Spleen (tissue), 7 donors: ENCODE data around the gene GNB1.

Experiments used
- CTCF ChIP-seq, 11 experiments: fragments of 200-600 bp in 7 of 11; fragments of 450-650 bp in 4 of 11; sonication (generic) in 4 of 11; IDR thresholded peaks in 8 of 11; conservative IDR thresholded peaks in 3 of 11; 1 replicate in 7 of 11; 2 replicates in 4 of 11; pipeline versions ENCODE4 v1.4.0 to v1.8.0; 2016 to 2021; ENCODE audit warnings: antibody characterized with exemption in 11 of 11, inconsistent platforms in 4 of 11, mild to moderate bottlenecking in 1 of 11
- POLR2A ChIP-seq, 3 donors: fragments of 450-650 bp; IDR thresholded peaks; one replicate each; pipeline ENCODE4 v1.5.1; 2017; ENCODE audit warnings: antibody characterized with exemption in 3 of 3, mild to moderate bottlenecking in 1 of 3
- POLR2AphosphoS5 ChIP-seq, 3 donors: sonication (generic); formaldehyde crosslinking; IDR thresholded peaks; one replicate each; pipeline ENCODE4 v1.5.1; 2017; ENCODE audit warnings: antibody characterized with exemption in 3 of 3
- donor health status: DM: no; HTN: no; CAD: no; lungs with moderate emphysema.
- donor health status: DM: no; HTN: no; CAD: no.
- donor health status: DM: no; HTN: no; CAD: no.

- TF ChIP-seq POLR2A (IDR thresholded peaks at IDR 0.05) (no peak), CTCF (IDR thresholded peaks at IDR 0.05 in 8 of 11, conservative IDR thresholded peaks at IDR 0.05 in 3 of 11) (peak in 1 of 11 experiments; percentile 20), POLR2AphosphoS5 (IDR thresholded peaks at IDR 0.05) (no peak)
Measured at GRCh38 chr1:1899266-1899966, 8.5 kb upstream of the GNB1 start.
